Right renal pelvis (tissue), 4 donors: ENCODE data around the gene ADGRV1. TPM values are rescaled to one million over a fixed set of nuclear protein-coding genes. Genes with fewer than 3 reads are reported as not detected.
"Not testable (repeated sequence)": the region's sequence is repeated elsewhere in the genome, so short reads cannot be mapped to it uniquely, and the experiment has no call there.

Source experiments
- DNase-seq, 4 donors: peaks; one replicate each; pipeline ENCODE4 v3.0.0-alpha.2; 2013; ENCODE audit warnings: low read depth in 4 of 4, low spot score in 3 of 4, missing footprints in 1 of 4
- polyA plus RNA-seq, 4 donors: library from polyadenylated mRNA; unstranded; fragments of 120-200 nt; gene quantifications; one replicate each; pipeline ENCODE4 v1.2.1, GENCODE V29; 2013; ENCODE audit not compliant: insufficient read length in 4 of 4

Gene ADGRV1
- polyA plus RNA-seq, 4 donors, result 8.6 to 12.6 (median 12.0) TPM

- no peak for DNase-seq
These were observed 339.0 kb downstream of the ADGRV1 start for GRCh38 chr5:90897618-90898017.

GRCh38 chr5:90898326-90899013 lies 339.9 kb downstream of the ADGRV1 start:
- DNase-seq, result no peak

GRCh38 chr5:90899014-90899604 lies 340.5 kb downstream of the ADGRV1 start:
- DNase-seq, result no peak

- DNase-seq, result no peak
These were observed 342.7 kb downstream of the ADGRV1 start for GRCh38 chr5:90901261-90901660.

- no peak for DNase-seq
These were observed 343.6 kb downstream of the ADGRV1 start for GRCh38 chr5:90902170-90902569.

GRCh38 chr5:90902651-90903386 lies 344.2 kb downstream of the ADGRV1 start:
- DNase-seq, result no peak

- DNase-seq, result no peak
These were observed 350.5 kb downstream of the ADGRV1 start for GRCh38 chr5:90909101-90909503.

GRCh38 chr5:90909940-90910339 lies 351.3 kb downstream of the ADGRV1 start:
- DNase-seq, result no peak

- DNase-seq, result no peak
These were observed 352.6 kb downstream of the ADGRV1 start for GRCh38 chr5:90911169-90911568.

- no peak for DNase-seq
These were observed 353.9 kb downstream of the ADGRV1 start for GRCh38 chr5:90912476-90912875.

GRCh38 chr5:90915393-90915792 lies 356.8 kb downstream of the ADGRV1 start:
- DNase-seq, result no peak

- no peak for DNase-seq
These were observed 358.6 kb downstream of the ADGRV1 start for GRCh38 chr5:90916947-90917800.

- DNase-seq, result no peak
These were observed 359.5 kb downstream of the ADGRV1 start for GRCh38 chr5:90917928-90918668.

- DNase-seq, result no peak
These were observed 362.9 kb downstream of the ADGRV1 start for GRCh38 chr5:90921418-90921973.

GRCh38 chr5:90924222-90924621 lies 365.6 kb downstream of the ADGRV1 start:
- not testable (repeated sequence) for DNase-seq

GRCh38 chr5:90929013-90929839 lies 370.6 kb downstream of the ADGRV1 start:
- not testable (repeated sequence) for DNase-seq

GRCh38 chr5:90930062-90930461 lies 371.5 kb downstream of the ADGRV1 start:
- DNase-seq, result no peak

GRCh38 chr5:90930756-90931431 lies 372.3 kb downstream of the ADGRV1 start:
- no peak for DNase-seq
